Brain microvascular endothelial cell (primary cell): ENCODE measurements around the gene DYNLT4.

Experiments used
- DNase-seq: peaks from one replicate; pipeline ENCODE4 v3.0.0-alpha.2; 2020
- H3K27ac ChIP-seq: fragments of 250-450 bp; sonication (Bioruptor Pico); 2 replicates; pipeline ENCODE4 v1.5.1; 2020; ENCODE audit warnings: mild to moderate bottlenecking, moderate library complexity
- H3K27me3 ChIP-seq: fragments of 250-450 bp; sonication (Bioruptor Pico); replicated peaks from 2 replicates; pipeline ENCODE4 v1.5.1; 2020; ENCODE audit warnings: mild to moderate bottlenecking
- H3K36me3 ChIP-seq: fragments of 250-450 bp; sonication (Bioruptor Pico); replicated peaks from 2 replicates; pipeline ENCODE4 v1.5.1; 2020; ENCODE audit warnings: mild to moderate bottlenecking
- H3K4me3 ChIP-seq: 2 replicates; pipeline ENCODE4 v1.5.1; 2011; ENCODE audit warnings: low read depth, mild to moderate bottlenecking, control low read depth, low read length, moderate library complexity
- in situ Hi-C: cut with HindIII; loops from 2 replicates; pipeline ENCODE4 v1.10.0; 2017; ENCODE audit warnings: low sequenced_read_pairs, low pct_ligation_motif_present
- TF ChIP-seq, protein P1 (sequence below): IDR thresholded peaks from 2 replicates; pipeline ENCODE4 v1.5.1; 2011; ENCODE audit warnings: low read depth, mild to moderate bottlenecking, moderate library complexity, low read length, control low read depth, inconsistent platforms; ENCODE audit errors: missing control alignments

DYNLT4 gene

DNA sequence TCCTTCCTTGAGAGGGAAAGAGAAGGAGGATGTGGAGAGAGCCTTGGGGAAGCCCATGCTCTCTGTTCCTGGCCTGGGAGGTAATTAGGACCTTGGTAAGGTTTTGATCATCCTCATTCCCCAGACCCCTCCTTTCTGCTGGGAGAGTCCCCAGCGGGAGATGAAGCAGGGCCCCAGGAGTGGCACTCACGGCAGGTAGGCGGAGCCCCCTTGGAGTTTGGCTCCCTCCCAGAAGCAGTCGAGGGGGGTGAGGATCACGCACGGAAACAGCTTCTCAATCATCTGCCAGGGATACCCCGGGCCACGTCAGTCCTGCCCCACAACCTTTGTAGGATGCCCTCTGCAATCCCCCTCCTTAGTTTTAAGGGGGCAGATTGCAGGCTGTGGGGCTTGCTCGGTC is 24.4 kb upstream of the DYNLT4 start:
- in situ Hi-C loops = no loop called here
- no peak for DNase-seq
- H3K27ac ChIP-seq = no peak overlapping the region
- no peaks in the 10 kb centered on the region for H3K36me3 ChIP-seq
- H3K4me3 ChIP-seq = no peak overlapping the region
- TF ChIP-seq, protein P1, sequence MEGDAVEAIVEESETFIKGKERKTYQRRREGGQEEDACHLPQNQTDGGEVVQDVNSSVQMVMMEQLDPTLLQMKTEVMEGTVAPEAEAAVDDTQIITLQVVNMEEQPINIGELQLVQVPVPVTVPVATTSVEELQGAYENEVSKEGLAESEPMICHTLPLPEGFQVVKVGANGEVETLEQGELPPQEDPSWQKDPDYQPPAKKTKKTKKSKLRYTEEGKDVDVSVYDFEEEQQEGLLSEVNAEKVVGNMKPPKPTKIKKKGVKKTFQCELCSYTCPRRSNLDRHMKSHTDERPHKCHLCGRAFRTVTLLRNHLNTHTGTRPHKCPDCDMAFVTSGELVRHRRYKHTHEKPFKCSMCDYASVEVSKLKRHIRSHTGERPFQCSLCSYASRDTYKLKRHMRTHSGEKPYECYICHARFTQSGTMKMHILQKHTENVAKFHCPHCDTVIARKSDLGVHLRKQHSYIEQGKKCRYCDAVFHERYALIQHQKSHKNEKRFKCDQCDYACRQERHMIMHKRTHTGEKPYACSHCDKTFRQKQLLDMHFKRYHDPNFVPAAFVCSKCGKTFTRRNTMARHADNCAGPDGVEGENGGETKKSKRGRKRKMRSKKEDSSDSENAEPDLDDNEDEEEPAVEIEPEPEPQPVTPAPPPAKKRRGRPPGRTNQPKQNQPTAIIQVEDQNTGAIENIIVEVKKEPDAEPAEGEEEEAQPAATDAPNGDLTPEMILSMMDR = no peak
- no peaks in the 10 kb centered on the region for H3K27me3 ChIP-seq

DNA sequence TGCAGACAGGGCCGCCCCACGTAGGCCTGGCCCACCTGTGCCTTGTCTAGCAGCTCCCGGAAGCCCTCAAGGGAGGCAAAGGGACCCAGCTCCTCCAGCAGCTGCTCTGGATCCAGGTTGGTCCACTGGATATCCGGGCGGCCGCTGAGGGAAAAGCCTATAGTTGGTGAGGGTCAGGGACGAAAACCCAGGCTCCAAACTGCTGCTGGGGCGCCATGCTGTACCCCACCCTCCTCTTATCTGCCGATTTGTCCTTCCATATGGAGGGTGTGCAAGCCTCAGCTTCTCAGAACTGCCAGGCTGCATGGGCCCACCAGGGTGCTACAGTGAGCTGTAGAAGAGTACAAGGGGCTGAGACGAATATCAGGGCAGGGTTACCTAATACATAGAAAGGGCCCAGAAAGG is 23.8 kb upstream of the DYNLT4 start:
- no peak overlapping the region for H3K4me3 ChIP-seq
- in situ Hi-C loops = no loop called here
- DNase-seq = no peak
- H3K36me3 ChIP-seq = no peaks in the 10 kb centered on the region
- no peaks in the 10 kb centered on the region for H3K27me3 ChIP-seq
- no peak overlapping the region for H3K27ac ChIP-seq
- TF ChIP-seq, protein P1 = peak; percentile 30

DNA sequence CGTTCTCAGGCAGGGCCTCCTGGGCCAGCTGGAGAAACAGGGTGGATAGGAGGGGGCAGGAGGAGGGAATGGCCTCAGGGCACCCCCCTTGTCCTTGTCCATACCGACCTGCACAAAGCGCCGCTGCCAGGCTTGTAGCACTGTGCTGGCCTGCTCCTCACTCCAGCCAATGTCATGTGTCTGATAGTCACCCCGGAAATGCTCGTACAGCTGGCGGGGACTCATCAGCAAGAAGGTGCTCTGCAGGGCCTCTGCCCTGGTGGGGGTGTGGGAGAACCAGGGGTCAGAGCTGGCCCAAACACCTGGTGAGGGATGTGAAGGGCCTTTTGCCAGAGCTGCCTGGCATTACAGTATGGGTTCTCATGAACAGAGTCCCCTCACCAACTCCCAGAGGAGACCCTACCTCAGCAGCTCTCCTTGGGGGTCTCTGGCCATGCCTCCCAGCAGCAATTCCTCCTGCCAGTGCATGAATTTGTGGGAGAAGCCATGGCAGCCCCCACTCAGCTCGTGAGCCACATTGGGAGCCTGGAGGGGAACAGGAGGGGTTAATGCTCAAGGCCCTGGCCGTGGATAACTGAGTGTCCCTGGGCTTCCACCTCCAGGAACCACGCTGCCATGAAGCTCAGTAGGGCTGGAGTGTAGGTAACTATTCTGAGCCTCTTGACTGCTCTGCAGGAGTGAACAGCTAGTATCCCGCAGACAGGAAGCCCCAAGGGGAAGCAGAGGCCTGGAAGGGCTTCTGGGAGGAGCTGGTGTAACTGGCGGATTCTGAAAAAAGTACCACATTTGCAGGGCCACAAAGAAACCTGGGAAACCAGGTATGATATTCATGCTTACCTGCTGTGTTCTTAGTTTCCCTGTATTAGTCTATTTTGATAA is 22.6 kb upstream of the DYNLT4 start:
- Histone ChIP-seq H3K27me3 (no peaks in the 10 kb centered on the region), H3K36me3 (no peaks in the 10 kb centered on the region), H3K27ac (no peak overlapping the region), H3K4me3 (no peak overlapping the region)
- DNase-seq = no peak
- in situ Hi-C loops = no loop called here
- TF ChIP-seq, protein P1 = no peak

DNA sequence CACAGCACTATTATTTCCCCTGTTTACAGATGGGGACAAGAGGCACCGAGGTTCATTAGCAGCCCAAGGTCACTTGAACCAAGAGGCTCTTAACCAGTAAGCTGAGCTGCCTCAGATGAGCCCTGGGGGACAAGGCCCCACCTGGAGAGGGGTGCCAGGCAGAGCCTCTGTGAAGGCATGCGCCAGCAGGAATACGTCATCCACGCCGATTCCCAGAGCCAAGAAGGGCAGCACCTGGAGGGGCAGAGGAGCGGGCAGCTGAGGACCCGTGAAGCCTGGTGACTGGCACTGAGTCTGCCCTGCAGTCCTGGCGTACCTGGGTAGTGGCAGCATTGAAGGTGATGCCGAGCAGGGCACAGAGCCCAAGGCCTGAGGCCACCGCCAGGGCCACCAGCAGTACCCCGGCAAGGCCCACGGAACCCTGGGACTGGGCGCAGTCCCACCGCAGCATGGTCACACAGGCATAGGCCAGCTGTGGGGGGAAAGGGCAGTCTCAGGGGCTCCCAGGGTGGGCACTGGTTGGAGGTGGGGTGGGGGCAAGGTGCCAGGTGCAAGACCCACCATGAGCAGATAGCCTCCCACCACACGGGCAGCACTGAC is 21.8 kb upstream of the DYNLT4 start:
- H3K27ac ChIP-seq = no peak overlapping the region
- no peaks in the 10 kb centered on the region for H3K27me3 ChIP-seq
- H3K4me3 ChIP-seq = no peak overlapping the region
- TF ChIP-seq, protein P1 = no peak
- in situ Hi-C loops = no loop called here
- DNase-seq = no peak
- H3K36me3 ChIP-seq = no peaks in the 10 kb centered on the region

DNA sequence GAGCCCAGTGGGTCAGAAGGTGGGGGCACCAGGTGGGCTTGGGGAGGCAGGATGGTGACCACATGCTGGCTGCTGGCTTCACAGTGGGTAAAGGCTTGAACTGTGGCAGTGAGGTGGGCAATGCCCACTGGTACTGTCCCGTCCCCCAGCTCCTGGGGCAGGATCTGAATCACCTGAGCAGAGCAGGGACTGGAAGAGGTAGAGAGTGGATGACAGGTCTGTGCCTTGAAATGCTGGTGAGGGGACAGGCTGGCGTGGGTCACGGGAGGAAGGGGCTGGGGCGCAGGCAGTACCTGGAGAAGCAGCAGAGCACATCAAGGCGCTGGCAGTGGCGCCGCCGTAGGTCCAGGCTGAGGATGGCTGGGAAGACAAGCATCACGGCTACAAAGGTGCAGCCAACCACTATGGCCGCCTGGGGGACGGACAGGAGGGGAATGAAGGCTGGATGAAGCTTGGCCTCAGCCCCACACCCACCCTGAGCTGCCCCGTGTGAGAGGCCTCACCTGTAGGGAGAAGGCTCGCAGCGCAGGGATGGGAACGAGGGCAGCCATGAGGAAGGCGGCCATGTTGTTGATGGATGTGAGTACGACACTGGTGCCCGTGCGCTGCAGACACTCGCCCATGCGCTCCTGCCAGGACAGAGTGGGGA is 21.0 kb upstream of the DYNLT4 start:
- DNase-seq = no peak
- in situ Hi-C loops = no loop called here

More for the DNA sequence above, 21.0 kb upstream of the DYNLT4 start:
- no peak overlapping the region for H3K4me3 ChIP-seq
- H3K27ac ChIP-seq = no peak overlapping the region
- H3K36me3 ChIP-seq = no peaks in the 10 kb centered on the region
- TF ChIP-seq, protein P1 = no peak
- H3K27me3 ChIP-seq = no peaks in the 10 kb centered on the region
